Suprapubic skin (tissue), 3 donors: ENCODE measurements around the gene MTG2.

Source experiments
- CTCF ChIP-seq, 2 donors: fragments of 200-600 bp in 1 of 2; fragments of 450-650 bp in 1 of 2; sonication (generic) in 1 of 2; IDR thresholded peaks; one replicate each; pipeline ENCODE4 v1.5.1; 2016 to 2019; ENCODE audit warnings: antibody characterized with exemption in 2 of 2, mild to moderate bottlenecking in 1 of 2, moderate library complexity in 1 of 2
- EP300 ChIP-seq: sonication (generic); formaldehyde crosslinking; IDR thresholded peaks from one replicate; pipeline ENCODE4 v1.6.1; 2017; ENCODE audit warnings: antibody characterized with exemption
- POLR2A ChIP-seq, 2 donors: fragments of 450-650 bp; IDR thresholded peaks; one replicate each; pipeline ENCODE4 v1.6.1; 2017; ENCODE audit warnings: antibody characterized with exemption in 2 of 2, mild to moderate bottlenecking in 2 of 2, moderate library complexity in 2 of 2

GRCh38 chr20:62233684-62234083 lies 50.9 kb downstream of the MTG2 start:
- TF ChIP-seq CTCF (IDR thresholded peaks at IDR 0.05) (no peak), POLR2A (IDR thresholded peaks at IDR 0.05) (no peak), EP300 (no peak)
